ENCODE results near the gene YRDC. TPM values are rescaled to one million over a fixed set of nuclear protein-coding genes. Genes with fewer than 3 reads are reported as not detected.

Gene YRDC
- total RNA-seq, 4 donors from 2014 or later, result 19.9 to 26.0 (median 21.1) TPM

DNA sequence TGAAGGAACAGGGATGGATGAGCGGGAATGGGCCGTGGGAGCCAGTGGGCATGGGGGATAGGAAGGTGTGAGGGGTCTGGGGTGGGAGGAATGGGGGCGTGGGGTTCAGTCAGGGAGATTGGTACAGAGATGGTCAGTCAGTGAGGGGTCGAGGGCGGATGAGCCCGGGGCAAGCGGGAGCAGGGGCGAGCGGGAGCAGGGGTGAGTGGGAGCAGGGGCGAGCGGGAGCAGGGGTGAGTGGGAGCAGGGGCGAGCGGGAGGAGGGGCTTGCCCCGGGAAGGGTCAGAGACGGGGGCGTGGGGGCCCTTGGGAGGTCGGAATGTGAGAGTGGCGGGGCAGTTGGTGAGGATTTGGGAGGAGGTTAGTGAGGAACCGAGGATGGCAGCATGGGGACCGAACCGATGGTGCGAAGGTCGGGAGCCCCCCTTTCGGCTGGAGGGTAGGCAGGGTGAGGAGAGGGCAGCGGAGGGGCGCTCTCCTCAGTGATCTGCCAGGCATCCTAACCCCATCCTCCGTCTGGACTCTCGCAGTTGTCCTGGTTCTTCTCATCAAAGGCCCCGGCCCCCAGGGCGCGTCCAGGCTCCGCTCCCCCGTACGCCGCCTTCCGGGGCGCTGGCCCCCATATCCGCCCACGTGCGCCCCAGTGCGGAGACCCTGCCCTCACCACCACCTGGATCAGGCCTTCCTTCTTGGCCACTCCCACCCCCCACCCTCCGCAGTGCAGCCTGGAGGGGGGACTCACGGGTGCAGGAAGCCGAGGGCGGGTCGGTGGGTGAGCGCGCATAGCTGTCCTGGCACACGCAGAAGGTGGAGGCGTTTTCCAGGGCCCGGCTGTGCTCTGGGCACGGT lies 54.3 kb downstream of the YRDC start:
- no peaks in the 10 kb centered on the region for H3K36me3 ChIP-seq
- no peak overlapping the region for H3K27ac ChIP-seq
- WGBS, 2 donors, result 5 to 8% methylated on average over 26 to 27 of the region's 52 CpGs
- peaks cover 3 to 100% (median 9%) of the 10 kb centered on the region in 4 donors for H3K27me3 ChIP-seq
- no peak for DNase-seq
- no peak for TF ChIP-seq POLR2A (IDR thresholded peaks at IDR 0.05)
- TF ChIP-seq, protein P1, sequence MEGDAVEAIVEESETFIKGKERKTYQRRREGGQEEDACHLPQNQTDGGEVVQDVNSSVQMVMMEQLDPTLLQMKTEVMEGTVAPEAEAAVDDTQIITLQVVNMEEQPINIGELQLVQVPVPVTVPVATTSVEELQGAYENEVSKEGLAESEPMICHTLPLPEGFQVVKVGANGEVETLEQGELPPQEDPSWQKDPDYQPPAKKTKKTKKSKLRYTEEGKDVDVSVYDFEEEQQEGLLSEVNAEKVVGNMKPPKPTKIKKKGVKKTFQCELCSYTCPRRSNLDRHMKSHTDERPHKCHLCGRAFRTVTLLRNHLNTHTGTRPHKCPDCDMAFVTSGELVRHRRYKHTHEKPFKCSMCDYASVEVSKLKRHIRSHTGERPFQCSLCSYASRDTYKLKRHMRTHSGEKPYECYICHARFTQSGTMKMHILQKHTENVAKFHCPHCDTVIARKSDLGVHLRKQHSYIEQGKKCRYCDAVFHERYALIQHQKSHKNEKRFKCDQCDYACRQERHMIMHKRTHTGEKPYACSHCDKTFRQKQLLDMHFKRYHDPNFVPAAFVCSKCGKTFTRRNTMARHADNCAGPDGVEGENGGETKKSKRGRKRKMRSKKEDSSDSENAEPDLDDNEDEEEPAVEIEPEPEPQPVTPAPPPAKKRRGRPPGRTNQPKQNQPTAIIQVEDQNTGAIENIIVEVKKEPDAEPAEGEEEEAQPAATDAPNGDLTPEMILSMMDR (IDR thresholded peaks at IDR 0.05), result no peak
- H3K4me1 ChIP-seq, result peaks cover 0 to 19% (median 8%) of the 10 kb centered on the region in 3 donors
- H3K4me3 ChIP-seq, result peak overlapping the region in 1 of 4 donors; percentile 65
- H3K9me3 ChIP-seq, result no peaks in the 10 kb centered on the region
- intact Hi-C loops (cut with DNase I), result no loop called here

Other genes starting within 250 kb of the YRDC start
- gene GNL2, start 212.3 kb downstream of the YRDC start, total RNA-seq, result 10 to 100 TPM; 27.5 to 53.2 (median 37.1) TPM
- 1 to 10 TPM in 2 of 4 donors, under 1 TPM in 2; 0.49 to 6.1 (median 2.4) TPM for gene RSPO1, start 173.3 kb downstream of the YRDC start, total RNA-seq
- gene CDCA8, start 115.7 kb downstream of the YRDC start, total RNA-seq, result 10 to 100 TPM in 1 of 4 donors, 1 to 10 TPM in 3; 3.4 to 15.1 (median 7.5) TPM
- gene EPHA10, start 43.1 kb downstream of the YRDC start, total RNA-seq, result under 1 TPM in 3 of 4 donors, not detected in 1; 0.19 to 0.49 (median 0.31) TPM
- 1 to 10 TPM; 2.3 to 5.0 (median 3.7) TPM for gene MANEAL, start 14.4 kb downstream of the YRDC start, total RNA-seq
- gene C1orf122, start 418 bp downstream of the YRDC start, total RNA-seq, result 10 to 100 TPM; 40.9 to 60.2 (median 52.1) TPM
- 10 to 100 TPM in 2 of 4 donors, 1 to 10 TPM in 2; 6.3 to 13.4 (median 9.9) TPM for gene MTF1, start 51.4 kb upstream of the YRDC start, total RNA-seq
- gene INPP5B, start 138.8 kb upstream of the YRDC start, total RNA-seq, result 10 to 100 TPM in 3 of 4 donors, 1 to 10 TPM in 1; 6.2 to 20.4 (median 13.7) TPM
- gene SF3A3, start 181.8 kb upstream of the YRDC start, total RNA-seq, result 10 to 100 TPM; 33.9 to 49.7 (median 44.4) TPM
- 10 to 100 TPM in 3 of 4 donors, 1 to 10 TPM in 1; 6.2 to 18.7 (median 12.4) TPM for gene FHL3, start 197.3 kb upstream of the YRDC start, total RNA-seq
- gene UTP11, start 204.5 kb upstream of the YRDC start, total RNA-seq, result 10 to 100 TPM; 38.5 to 71.5 (median 54.5) TPM
- 1 to 10 TPM; 2.1 to 4.5 (median 2.8) TPM for gene POU3F1, start 238.6 kb upstream of the YRDC start, total RNA-seq

All from esophagus squamous epithelium (tissue), 5 donors.